ENCODE measurements around the gene AUTS2.

GRCh38 chr7:70406186-70406949 is 808.1 kb downstream of the AUTS2 start:
- TF ChIP-seq POLR2A (IDR thresholded peaks at IDR 0.05), result no peak
- no peak for TF ChIP-seq CTCF (IDR thresholded peaks at IDR 0.05)

All from breast epithelium (tissue), 3 donors.